Fibroblast of skin of left quadriceps (primary cell): ENCODE measurements around the gene ANXA6.

Experiments
- DNase-seq, 2 experiments: peaks; one replicate each; pipeline ENCODE4 v3.0.0-alpha.2; 2013; ENCODE audit warnings: low read depth in 2 of 2

The ANXA6 gene

DNA sequence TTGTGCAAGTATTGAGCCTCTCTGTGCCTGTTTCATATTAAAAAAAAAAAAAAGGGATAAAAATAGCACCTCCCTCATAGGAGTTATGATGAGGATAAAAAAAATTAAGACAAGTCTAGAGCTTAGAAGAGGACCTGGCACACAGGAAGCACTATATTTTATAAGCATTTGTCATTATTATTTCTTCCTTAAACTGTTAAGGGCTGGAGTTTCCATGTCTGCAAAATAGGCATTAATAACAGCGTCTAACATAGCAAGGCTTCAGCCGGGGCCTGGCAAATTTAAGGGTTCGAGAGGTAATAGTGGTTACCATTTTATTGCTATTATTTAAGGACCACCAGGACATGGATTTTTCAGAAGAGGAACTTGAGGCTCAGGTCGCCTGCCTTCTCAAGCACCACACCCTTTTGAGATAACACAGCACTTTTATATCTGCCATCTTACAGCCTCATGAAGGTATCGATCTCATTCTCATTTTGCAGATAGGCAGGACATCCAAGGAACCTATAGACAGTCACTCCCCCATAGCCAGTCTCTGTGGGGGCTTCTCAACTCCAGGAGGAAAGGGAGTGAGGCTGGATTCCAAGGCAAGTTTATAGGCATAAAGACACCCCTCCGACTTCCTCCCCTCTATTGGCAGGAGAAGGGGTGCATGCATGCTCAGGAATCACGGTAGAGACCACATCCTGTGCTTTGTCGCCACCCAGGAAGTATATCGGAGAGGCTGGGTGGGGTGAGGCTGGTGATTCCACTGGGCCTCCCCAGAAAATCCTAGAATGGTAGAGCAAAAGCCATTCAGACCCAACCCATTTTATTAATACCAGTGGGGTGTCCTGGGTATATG is 2.4 kb downstream of the ANXA6 start:
- DNase-seq = no peak

DNA sequence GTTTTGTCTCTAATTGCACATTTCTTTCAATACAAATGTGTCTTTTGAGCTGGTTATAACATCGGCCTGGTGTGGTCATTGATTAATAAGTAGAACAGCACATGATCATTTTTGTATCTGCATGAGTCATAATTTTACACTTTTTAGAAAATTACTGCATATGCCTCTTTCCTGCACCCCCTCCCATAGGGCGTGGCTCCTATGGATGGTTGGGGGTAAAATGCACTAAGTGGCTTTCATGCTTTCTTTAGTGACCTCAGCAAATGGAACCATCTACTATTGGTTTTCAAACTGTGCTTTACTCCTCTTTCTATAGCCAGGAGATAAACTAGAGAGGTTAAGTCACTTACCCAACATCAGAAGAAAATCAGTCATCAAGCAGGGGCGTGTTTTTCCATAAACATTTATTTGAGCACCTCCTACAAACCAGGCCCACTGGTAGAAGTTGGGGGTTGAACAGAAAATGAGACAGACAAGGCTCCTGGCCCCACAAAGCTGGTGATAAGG is 3.8 kb downstream of the ANXA6 start:
- DNase-seq = no peak

GRCh38 chr5:151153300-151153699 is 4.3 kb downstream of the ANXA6 start:
- no peak for DNase-seq

GRCh38 chr5:151151793-151152192 is 5.8 kb downstream of the ANXA6 start:
- DNase-seq = no peak

DNA sequence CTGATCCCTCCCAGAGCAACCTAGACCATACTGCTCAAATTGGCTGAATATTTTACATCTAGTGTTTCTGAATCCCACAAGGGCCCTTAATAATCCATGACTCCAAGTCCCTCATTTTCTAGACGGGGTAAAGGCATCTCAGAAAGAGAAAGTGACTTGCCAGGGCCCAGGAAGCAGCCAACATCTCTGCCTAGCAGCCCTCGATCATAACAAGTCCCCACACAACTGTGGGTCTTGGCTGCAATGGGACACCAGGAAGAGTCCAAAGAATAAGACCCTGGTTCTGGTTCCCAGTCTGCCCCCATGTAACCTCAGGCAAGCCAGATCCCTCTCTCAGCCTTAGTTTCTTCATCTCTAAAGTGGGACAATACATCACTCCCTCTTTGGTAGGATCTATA is 6.3 kb downstream of the ANXA6 start:
- no peak for DNase-seq

GRCh38 chr5:151150471-151151262 is 6.9 kb downstream of the ANXA6 start:
- peak in 1 of 2 experiments; percentile 28 for DNase-seq

- no peak for DNase-seq
Measured at GRCh38 chr5:151148583-151148982, 9.0 kb downstream of the ANXA6 start.

- no peak for DNase-seq
Measured at GRCh38 chr5:151147033-151147432, 10.5 kb downstream of the ANXA6 start.

DNA sequence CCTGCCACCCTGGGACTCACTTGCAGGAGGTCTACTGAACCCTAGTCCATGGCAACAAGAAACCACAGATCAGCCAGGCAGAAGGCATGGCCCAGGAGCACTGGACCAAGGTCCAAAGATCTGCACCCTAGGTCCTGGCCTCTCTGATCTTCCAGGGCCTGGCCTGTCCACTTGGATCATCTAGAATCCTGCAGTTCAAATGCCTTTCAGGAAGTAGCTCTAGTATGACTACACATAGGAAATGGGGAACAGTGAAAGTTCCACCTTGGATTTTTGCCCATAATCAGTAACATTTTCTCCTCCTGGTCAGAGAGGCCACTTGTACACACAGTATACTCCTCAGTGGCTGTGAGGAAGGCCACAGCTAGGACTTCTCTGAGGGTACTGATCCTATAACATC is 11.5 kb downstream of the ANXA6 start:
- no peak for DNase-seq

GRCh38 chr5:151144922-151145321 is 12.7 kb downstream of the ANXA6 start:
- DNase-seq = no peak

GRCh38 chr5:151144275-151144674 is 13.3 kb downstream of the ANXA6 start:
- DNase-seq = no peak

DNA sequence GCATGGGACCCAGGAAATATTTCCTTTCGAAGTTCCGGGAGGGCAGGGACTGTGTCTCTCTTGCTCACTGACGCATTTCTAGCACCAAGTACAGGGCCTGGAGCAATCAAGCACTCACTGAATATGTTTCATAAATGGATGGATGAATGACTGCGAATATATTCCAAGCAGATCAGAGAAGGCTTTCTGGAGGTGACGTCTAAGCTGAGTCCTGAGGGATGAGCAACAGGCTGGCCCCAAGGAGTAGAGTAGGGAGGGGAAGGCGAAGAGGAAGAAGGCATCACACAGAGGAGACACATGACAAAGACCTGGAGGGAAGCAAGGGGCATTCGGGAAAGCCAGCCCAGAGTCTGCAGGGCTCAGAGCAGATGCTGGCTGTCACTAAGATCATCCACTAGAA is 13.9 kb downstream of the ANXA6 start:
- DNase-seq = no peak

DNA sequence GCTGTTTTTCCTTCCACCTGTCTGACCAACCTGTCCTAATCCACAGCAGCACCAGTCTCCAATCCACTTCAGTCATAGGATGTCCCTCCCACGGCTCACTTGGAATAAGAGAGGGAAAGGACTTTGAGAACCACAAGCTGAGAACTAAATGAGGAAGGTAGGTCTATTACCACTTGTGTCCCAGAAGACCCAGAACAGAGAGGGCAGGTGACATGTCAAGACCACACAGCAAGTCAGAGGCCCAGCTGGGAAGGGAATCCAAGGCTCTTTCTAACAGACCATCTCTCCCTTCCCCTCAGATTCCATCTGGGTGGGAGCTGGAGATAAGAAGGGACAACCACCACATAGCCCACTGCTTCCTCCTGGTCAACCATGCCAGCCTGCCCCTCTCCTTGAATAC is 14.6 kb downstream of the ANXA6 start:
- DNase-seq = no peak

GRCh38 chr5:151141535-151141934 is 16.0 kb downstream of the ANXA6 start:
- DNase-seq = no peak

- no peak for DNase-seq
Measured at GRCh38 chr5:151140686-151141459, 16.7 kb downstream of the ANXA6 start.

- no peak for DNase-seq
Measured at GRCh38 chr5:151139646-151140045, 17.9 kb downstream of the ANXA6 start.

GRCh38 chr5:151139015-151139414 is 18.6 kb downstream of the ANXA6 start:
- no peak for DNase-seq

GRCh38 chr5:151138114-151138513 is 19.5 kb downstream of the ANXA6 start:
- DNase-seq = no peak

DNA sequence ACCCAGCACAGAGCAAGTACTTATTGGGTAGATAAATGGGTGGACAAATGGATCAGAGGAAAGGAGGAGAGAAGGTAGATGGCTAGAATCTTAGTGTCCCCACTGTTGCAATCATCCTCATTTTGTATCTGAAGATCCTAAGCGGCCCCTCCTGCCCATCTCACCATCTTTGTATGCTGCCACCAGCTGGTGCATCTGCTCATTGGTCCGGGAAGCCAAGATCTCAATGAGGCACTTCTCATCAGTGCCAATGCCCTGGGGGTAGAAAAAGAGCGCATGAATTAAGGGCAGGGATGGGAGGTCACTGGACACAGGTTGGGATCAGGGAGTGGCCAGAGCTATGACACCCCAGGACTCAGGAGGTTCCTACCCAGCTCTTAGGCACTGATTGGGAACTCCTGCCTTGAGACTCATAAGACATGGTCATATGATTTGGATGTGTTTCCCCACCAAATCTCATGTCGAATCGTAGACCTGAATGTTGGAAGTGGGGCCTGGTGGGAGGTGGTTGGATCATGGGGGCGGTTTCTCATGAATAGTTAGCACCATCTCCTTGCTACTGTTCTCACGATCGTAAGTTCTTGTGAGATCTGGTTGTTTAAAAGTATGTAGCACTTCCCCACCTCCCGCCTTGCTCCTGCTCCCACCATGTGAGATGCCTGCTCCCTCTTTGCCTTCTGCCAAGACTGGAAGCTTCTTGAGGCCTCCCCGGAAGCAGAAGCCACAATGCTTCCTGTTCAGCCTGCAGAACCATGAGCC is 20.3 kb downstream of the ANXA6 start:
- DNase-seq = no peak

- DNase-seq = no peak
Measured at GRCh38 chr5:151134228-151134627, 23.4 kb downstream of the ANXA6 start.

- DNase-seq = no peak
Measured at GRCh38 chr5:151132963-151133362, 24.6 kb downstream of the ANXA6 start.
